ENCODE data around the gene SHISAL1.

- TF ChIP-seq CTCF (conservative IDR thresholded peaks at IDR 0.05 in 1 of 2, IDR thresholded peaks at IDR 0.05 in 1 of 2; ENCODE audit: extremely low read depth in 1 of 2, insufficient read depth in 1 of 2, low read depth in 1 of 2, low read length in 2 of 2) (no peak), EZH2 (IDR thresholded peaks at IDR 0.05; ENCODE audit: borderline replicate concordance, low read length) (no peak)
Observed at GRCh38 chr22:44286646-44287045, 26.1 kb downstream of the SHISAL1 start.
